Iris pigment epithelial cell (primary cell): ENCODE results near the gene GIMAP1.
"Not testable (repeated sequence)": the region's sequence is repeated elsewhere in the genome, so short reads cannot be mapped to it uniquely, and the experiment has no call there.

Experiments
- DNase-seq: peaks from one replicate; pipeline ENCODE4 v3.0.0-alpha.2; 2011; ENCODE audit warnings: low read depth

GIMAP1 gene

GRCh38 chr7:150716368-150716767 is at the start of gene GIMAP1:
Gene GIMAP1, plus strand, starts transcription at chr7:150716613. Its CDS starts 2,435 bp downstream, at chr7:150719048.
- no peak for DNase-seq

DNA sequence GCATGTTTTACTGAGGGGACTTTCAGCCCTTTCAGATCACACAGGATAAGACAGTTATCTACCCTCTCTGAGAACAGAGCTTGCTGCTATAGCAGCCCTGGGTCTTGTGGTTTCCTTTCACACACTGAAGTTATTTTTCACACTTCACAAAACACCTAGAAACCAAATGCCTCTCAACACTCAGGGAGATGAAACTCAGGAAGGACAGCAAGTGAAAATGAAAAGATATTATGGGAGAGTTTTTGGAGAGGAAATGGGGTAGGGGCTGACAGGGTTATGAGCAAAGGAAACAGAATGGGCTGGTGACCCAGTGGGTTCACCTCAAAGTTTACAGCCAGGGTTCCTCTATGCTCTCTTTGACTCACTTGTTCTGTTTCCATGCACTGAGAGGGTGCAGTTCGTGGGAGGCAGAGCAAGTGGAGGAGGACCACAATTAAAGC is 47.9 kb upstream of the GIMAP1 start:
- DNase-seq, result no peak

DNA sequence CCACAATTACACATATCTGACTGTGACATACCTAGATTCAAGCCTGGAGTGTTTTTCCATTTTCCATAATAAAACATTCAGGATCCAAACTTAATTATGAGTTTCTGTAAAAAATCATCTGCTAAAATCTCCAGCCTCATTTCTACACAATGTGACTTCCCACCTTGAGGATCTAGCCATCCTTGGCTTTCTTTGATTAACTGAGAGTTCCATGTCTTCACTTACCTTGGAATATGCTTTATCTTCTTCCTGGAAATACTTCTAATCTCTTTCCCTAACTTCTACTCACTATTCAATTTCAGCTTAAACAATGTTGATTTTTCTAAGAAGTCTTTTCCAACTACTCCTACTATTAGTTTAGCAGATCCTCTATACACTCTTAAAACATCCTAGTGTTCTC is 47.4 kb upstream of the GIMAP1 start:
- no peak for DNase-seq

GRCh38 chr7:150671798-150672585 is 44.4 kb upstream of the GIMAP1 start:
- DNase-seq, result not testable (repeated sequence)

GRCh38 chr7:150675714-150676113 is 40.7 kb upstream of the GIMAP1 start:
- no peak for DNase-seq

- not testable (repeated sequence) for DNase-seq
These were observed 40.1 kb upstream of the GIMAP1 start for GRCh38 chr7:150676276-150676675.

GRCh38 chr7:150676854-150677253 is 39.6 kb upstream of the GIMAP1 start:
- DNase-seq, result not testable (repeated sequence)

DNA sequence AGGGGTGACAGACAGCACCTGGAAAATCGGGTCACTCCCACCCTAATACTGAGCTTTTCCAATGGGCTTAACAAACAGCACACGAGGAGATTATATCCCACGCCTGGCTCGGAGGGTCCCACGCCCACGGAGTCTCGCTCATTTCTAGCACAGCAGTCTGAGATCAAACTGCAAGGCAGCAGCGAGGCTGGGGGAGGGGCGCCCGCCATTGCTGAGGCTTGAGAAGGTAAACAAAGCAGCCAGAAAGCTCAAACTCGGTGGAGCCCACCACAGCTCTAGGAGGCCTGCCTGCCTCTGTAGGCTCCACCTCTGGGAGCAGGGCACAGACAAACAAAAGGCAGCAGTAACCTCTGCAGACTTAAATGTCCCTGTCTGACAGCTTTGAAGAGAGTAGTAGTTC is 37.8 kb upstream of the GIMAP1 start:
- DNase-seq, result not testable (repeated sequence)

DNA sequence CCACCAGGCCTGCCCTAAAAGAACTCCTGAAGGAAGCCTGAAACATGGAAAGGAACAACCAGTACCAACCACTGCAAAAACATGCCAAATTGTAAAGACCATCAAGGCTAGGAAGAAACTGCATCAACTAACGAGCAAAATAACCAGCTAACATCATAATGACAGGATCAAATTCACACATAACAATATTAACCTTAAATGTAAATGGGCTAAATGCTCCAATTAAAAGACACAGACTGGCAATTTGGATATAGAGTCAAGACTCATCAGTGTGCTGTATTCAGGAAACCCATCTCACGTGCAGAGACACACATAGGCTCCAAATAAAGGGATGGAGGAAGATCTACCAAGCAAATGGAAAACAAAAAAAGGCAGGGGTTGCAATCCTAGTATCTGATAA is 36.0 kb upstream of the GIMAP1 start:
- not testable (repeated sequence) for DNase-seq

GRCh38 chr7:150685219-150686029 is 31.0 kb upstream of the GIMAP1 start, which contains the start of gene GIMAP2:
Gene GIMAP2, plus strand, starts transcription at chr7:150685706. Its CDS starts 1,354 bp downstream, at chr7:150687060.
- peak; percentile 9 for DNase-seq

DNA sequence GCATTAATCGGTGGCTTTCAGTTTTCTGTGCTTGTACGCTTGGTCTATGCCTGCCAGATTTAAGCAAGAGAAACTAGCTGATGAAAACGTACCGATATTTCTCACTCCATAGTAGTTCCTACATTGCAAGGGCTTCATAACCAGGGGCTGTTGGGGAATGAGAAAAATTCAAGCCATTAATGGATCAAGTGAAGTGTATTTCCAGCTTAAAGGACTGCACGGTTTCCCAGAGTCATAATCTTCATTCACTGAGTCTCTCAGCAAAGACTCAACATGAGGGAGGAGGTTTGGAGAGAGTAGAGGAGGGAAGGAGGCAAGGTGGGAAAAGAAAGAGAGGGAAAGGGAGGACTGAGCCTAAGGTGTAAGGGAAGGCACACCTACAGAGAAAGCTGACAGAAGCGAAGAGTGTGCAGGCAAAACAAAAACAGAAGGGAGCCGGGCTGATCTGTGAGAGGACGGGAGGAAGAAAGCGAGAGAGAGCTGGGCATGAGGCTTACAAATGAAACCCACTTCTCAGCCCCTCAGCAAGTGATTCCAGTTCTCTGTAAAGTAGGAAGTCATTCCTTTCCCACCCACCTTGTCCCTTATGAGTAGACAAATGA is 30.3 kb upstream of the GIMAP1 start:
- DNase-seq, result no peak

GRCh38 chr7:150688630-150689029 is 27.8 kb upstream of the GIMAP1 start:
- no peak for DNase-seq

DNA sequence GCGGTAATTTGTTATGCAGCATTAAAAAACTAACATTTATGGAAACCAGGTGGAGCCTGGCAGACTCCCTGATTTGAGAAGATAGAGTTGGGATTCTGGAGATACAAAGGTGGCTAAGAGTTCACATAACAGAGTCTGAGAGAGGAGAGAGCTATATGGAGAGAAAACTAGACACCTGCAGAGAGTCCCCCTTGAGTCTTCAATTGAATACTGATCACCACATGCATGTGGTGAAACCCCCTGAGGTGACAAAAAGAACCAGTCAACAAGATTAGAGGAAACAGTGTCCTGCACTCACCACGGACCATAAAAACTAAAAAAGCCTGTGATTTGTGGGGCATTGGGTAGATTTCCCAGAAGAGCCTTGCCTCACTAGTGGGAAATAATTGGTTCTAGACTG is 20.8 kb upstream of the GIMAP1 start:
- DNase-seq, result no peak

DNA sequence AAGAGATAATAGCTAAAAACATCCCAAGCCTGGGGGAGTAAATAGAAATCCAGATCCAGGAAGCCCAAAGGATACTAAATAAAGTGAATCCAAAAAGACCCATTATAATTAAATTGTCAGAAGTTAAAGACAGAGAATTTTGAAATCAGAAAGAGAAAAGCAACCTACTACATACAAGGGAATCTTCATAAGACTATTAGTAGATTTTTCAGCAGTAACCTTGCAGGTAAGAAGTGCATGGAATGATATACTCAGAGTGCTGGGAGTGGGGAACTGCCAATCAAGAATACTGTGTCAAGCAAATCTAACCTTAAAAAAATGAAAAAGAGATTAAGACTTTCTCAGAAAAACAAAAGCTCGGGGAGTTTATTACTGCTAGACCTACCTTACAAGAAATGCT is 13.2 kb upstream of the GIMAP1 start:
- no peak for DNase-seq

DNA sequence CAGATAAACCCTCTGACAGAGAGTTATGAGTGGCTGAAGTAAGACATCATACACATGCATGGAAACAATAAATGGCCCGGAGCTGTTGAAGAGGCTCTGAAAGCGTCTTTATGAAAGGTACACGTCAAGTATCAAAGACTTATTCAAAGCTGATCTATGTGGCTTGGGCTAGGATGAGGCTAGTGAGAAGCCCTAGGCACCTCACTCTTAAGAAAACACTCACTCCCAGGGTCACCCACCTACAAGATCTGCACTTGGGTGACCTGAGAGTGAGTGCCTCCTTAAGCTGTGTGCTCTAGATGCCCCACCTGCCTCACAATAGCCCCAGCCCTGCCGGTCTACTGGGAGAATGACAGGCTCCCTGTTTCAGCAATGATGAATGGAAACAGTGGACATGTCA is 1.1 kb upstream of the GIMAP1 start:
- DNase-seq, result no peak

DNA sequence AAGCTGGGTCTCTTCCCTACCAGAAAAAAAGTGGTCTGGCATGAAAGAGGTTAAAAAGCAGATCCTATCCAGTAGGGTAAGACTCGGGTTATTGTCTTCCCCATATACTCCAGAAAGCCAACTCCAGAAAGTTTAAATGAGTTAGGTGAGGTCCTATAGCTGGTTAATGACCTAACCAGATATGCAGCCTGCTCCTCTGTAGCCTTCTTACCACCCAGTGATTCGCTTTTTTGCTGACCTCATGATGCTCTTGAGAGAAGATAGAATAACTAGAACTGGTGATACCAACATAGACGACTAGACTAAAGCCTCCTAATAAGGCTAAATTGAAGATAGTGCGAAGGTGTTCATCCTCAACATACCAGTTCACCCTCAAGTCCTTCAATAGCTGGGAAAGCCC is 675 bp upstream of the GIMAP1 start:
- no peak for DNase-seq

DNA sequence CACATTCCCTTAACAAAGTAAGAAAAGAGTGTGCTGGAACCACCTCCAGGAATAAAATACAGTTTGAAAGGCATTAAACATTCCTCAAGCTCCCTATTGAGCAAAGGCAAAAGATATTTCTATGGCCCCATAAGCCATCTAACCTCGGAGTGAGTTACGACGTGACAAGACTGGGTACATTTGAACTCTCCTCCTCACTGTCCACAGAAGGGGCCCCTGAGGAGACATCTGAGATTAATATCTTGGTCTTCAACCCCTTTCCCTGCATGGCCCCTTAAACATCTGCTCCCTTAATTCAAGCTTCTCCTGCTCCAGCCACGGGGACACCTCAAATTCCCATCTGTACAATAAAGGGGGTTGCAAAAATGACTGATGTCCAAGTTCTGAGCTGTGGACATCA is 526 bp downstream of the GIMAP1 start:
- DNase-seq, result no peak

DNA sequence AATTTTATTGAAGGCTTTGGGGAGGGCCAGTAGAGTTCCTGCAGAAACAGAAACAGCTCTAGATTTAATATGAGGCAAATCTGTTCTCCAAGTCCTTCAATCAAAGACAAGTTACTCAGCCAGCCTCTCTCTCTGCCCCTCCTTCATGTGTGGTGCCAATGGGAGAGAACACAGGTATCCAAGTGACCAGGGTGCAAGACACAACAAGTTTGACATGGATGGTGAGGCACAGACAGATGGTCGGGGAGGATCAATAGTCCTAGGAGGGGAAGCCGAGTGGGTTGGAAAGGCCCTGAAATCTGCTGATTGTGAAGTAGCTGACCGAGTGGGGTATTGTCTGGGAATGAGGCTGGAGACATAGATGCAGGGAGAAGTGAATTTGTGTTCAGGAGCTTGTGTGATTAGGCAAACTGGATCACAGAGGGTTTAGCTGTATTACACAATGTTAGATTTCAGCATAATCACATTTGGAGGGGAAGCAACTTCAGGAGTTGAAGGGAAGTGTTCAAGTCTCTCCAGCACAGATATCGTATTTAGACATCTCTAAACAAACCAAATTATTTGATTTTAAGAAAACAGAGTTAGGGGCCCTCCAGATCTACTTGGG is 1.5 kb downstream of the GIMAP1 start:
- no peak for DNase-seq

DNA sequence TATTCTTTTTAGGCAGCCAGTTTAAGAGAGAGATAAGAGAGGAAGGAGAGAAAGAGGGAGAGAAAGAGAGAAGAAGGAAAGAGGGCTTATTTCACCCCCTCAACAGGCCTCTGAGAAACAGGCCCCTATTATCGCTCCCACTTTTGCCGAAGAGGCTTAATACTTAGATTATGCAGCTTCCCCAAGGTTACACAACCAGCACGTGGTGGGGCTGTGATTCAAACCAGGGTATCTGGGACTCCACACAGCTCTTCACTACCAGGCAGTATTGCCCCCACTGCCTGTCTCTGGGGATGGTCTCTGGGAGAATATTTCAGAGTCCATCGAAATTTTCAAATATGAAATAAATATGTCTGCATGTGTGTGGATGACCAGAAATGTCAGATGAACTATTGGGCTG is 3.0 kb downstream of the GIMAP1 start:
- no peak for DNase-seq

DNA sequence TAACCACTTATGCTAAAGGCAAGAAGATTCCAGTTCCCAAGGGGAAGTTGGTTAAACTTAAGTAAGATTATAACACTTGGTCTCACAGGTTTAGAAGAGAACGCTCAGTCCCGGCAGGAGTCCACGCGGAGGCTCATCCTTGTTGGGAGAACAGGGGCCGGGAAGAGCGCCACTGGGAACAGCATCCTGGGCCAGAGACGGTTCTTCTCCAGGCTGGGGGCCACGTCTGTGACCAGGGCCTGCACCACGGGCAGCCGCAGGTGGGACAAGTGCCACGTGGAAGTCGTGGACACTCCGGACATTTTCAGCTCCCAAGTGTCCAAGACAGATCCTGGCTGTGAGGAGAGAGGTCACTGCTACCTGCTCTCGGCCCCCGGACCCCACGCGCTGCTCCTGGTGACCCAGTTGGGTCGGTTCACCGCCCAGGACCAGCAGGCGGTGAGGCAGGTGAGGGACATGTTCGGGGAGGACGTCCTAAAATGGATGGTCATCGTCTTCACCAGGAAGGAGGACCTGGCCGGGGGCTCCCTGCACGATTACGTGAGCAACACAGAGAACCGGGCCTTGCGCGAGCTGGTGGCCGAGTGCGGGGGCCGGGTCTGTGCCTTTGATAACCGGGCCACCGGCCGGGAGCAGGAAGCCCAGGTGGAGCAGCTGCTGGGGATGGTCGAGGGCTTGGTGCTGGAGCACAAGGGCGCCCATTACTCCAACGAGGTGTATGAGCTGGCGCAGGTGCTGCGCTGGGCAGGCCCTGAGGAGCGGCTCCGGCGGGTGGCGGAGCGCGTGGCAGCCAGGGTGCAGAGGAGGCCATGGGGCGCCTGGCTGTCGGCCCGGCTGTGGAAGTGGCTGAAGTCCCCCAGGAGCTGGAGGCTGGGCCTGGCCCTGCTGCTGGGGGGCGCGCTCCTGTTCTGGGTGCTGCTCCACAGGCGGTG is 3.8 kb downstream of the GIMAP1 start:
- DNase-seq, result no peak

GRCh38 chr7:150721970-150722373 is 5.6 kb downstream of the GIMAP1 start:
- DNase-seq, result no peak
